HG03354 (cell line): ENCODE measurements around the gene PHF24.
A peak's percentile ranks its signal among the peaks of the same experiment; 100 is the strongest.

ENCODE experiments used
- ATAC-seq: cut with Tn5 transposase; IDR thresholded peaks from one replicate; pipeline ENCODE4 v1.9.1; 2021; ENCODE audit warnings: mild to moderate bottlenecking; ENCODE audit not compliant: unreplicated experiment, poor library complexity, severe bottlenecking

The PHF24 gene

DNA sequence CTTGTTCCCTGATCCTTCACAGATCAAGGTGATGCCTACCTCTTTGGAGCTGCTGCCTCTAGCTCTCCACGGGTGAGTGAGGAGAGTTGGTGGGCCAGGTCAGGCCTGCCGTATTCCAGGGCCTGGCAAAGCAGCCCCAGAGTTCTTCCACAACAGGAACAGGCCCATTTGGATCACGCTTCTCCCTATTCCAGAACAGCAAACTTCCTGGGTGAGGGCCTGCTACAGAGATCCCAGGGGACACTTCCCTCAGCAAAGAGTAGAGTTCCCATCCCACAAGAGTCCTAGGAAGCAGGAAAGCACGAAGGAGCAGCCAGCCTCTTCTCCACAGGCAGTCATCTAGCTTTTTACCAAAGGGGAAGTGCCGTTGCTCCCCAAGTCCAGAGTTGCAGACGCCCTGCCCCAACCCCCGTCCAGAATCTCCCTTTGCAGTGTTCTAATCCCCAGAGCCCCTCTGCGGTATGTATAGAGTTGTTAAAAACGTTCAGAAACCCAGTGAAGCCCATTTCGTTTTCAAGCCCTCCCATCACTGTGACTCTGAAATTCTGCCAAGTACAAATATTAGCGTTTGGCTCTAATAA, 22.2 kb downstream of the PHF24 start:
- ATAC-seq, result no peak

DNA sequence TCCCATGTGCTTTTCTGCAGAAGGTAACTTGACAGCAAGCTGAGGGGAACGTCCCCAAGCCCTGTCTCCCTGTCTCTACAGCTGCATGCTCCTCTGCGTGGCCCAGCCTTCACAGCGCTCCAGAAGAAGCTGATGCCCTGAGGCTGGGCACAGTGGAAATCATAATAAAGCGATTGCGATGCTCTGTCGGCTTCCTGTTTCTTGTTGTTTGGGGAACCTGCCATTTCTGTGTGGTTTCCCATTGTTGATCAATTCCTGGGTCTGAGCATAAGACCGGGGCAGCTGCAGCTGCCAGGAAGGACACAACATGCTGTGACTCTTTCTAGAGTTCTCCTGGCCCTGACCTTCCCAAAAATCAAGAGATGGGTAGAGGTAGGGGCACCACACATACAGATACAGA, 24.3 kb downstream of the PHF24 start:
- ATAC-seq, result no peak

DNA sequence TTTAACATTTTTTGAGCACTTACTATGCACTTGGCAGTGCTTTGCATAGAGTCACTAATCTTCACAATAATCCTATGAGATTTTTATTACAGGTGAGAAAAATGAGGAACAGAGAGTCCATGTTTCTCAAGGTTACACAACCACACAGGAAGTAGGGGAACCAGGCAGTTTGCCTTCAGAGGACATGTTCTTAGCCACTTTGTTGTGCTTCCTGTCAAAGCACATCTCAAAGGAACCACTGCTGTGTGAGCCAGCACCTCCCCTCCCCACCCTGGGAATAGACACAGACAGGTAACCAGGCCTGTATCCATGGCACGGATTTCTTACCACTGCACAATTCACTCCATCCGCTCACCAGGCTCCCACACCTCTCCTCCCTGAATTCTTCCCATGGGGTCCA, 25.1 kb downstream of the PHF24 start:
- ATAC-seq, result peak; percentile 48

DNA sequence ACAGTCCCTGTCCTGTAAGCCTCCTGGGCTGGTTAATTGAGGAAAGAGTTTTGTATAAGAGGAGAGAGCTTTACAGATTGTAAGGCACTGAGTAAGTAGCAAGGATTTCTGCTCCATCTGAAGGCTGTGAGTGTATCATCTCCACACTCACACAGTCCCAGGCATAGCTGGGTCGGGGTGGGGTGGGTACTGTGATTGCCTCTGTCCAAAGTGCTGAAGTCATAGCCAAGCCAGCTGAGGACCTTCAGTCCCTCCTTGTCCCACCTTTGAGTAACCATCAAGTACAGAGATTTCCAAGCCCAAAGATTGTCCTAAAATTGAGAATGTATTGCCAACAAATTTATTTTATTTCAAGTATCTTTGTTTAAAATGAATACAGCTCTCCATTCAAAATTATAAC, 26.0 kb downstream of the PHF24 start:
- ATAC-seq, result no peak

DNA sequence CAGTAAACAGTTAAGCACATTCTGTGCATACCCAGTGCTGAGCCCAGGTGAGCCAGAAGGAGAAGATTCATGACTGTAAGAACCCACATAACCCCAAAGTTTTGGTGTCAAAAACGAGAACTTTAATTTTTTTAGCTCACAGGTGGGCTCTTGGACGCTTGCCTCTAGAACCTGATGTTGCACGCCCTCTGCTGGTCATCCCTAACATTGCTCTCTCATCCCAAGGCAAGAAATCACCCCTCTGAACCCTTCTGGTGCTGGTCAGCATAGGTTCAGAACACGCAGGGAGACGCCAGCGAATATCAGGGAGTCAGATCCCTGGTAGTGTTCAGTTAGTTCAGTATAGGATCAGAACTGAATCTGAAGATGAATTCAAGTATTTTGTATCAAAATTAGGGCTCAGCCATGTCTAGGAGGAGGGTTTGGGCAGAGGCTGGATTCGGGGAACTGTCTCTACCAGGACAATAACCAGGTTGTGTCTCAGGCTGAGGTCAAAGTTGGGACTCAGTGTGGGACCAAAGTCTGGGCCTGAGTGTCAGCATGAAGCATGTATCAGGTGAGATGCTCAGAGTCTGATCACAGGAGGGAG, 27.3 kb downstream of the PHF24 start:
- ATAC-seq, result no peak

DNA sequence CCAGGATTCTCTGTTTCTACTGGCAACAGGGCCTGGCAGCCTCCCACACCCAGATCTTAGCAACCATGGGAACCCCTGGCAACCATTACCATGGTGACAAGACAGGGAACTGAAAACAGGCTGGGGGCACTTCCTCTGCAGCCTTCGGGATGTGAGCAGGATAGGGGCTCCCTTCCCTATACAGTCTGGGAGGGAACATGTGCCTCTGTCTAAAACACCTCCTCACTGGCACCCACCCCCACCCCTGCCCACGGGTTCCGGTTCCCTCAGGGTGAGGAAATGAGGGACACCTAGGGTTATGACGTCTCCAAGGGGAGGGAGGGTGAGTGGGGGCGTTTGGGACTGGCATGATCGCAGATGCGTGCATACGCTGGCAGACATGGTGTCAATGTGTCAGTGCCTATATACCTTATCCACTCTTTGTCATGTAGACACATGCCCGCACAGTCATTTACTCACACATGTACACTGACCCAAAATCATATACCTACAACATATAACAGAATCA, 28.5 kb downstream of the PHF24 start:
- ATAC-seq, result no peak

DNA sequence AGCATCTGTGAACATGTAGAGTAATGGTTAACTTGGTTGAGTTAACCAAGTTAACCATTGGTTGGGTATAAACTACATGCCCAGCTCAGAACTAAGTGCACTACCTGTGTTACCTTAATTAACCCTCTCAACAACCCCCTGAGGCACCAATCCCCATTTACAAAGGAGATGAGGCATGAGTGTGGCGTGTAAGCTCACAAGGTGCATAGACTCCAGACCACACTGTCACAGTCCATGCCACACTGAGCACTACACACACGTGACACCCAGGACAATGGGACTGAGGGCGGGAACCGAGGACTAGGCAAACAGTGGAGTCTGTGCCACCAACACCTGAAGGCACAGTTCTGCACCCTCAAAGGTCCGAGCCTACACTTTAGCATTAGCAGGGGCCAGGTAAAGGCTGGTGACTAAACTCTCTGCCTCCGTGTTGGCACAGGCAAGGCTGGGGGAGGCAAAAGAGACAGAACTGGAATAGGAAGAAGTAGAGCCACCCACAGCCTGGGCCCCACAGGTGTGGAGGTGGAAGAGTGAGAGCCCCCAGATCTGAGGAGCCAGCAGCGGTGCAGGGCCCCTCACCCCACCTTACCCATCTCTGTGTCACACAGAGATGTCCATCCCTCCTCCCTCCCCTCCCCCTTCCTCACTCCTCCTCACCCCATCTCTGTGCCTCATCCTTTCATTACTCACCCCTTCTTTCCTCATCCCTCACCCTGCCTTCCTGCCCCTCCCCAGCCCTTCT, 29.2 kb downstream of the PHF24 start:
- no peak for ATAC-seq

DNA sequence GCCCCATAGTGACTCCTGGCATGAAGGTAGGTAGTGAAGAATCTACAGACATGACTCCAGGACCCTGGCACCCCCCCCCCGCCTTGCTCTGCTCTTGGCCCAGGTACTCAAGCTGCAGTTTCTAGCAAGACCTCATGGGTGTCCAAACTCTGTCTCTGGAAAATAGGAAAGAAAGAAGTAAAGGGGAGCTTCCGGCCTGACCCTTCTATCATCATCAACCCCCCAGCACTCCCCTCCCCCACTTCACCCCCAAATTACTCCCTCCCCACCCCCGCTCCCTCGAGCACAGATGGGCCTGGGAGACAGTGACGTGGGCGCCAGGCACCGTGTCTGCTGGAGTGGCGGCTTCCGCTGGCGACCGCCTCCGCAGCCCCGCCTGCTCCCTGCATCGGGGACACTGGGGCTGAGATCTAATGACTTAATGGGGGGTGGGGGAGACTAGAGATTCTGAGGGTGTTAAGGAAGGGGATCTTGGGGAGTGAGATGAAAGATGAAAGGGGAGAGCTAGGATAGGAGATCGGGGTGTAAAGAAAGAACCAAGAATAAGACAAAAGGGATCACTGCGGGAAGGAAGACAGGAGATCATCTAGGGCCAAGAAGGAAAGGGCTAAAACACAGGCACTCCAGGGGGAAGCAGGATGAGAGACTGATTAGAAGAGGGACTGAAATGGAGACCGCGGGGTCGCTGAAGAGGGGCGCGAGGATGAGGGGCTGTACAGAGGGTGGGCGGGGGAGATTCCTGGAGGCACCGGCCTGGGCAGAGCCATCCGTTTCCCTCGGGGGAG, 30.3 kb downstream of the PHF24 start:
- ATAC-seq, result no peak

DNA sequence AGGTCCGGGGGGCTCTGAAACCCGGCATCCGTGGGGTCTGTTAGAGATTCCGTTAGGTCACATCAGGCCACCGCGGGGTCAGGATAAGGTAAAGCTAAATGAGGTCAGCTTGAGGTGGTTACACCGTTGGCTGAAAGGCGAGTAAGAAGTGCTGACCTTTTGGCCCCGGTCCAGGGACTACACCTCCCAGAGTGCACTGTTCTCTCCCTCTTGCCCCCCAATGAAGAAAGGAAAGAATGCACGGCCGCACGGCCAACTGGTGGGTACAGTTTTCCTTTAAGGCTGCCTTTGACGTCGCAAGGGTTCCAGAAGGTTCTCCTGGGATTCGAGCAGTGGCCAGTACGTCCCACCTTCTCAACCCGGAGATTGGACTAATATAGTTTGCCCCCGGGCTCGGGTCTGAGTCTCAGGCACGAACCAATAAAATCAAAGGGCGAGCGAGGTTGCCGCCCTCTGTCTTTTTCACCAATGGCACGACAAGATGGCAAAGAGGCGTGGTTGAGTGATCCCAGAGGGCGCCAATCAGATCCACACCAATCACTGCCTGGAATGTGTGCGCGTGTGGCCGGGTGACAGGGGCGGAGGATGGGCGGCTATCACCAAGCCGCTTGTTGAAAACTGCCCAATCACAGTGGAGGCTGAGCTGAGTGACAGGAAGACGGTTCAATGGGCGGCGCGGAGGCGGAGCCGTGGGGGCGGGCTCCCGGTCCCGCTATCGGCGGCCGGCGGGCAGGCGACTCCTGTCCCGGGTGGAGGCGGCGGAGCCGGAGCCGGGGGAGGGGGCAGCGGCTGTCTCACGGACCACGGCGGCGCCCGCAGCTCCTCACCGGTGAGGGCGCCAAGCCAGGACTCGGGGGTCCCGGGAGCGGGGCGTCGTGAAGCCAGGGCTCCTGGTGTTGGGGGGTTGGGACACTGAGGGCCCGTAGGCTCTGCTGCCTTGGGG, 31.2 kb downstream of the PHF24 start, which contains the start of gene DNAJB5:
DNAJB5 (plus strand) TSS at position 743 of the 943 bp plus-strand sequence. CDS start 886 bp downstream, outside the sequence.
- peak; percentile 87 for ATAC-seq

DNA sequence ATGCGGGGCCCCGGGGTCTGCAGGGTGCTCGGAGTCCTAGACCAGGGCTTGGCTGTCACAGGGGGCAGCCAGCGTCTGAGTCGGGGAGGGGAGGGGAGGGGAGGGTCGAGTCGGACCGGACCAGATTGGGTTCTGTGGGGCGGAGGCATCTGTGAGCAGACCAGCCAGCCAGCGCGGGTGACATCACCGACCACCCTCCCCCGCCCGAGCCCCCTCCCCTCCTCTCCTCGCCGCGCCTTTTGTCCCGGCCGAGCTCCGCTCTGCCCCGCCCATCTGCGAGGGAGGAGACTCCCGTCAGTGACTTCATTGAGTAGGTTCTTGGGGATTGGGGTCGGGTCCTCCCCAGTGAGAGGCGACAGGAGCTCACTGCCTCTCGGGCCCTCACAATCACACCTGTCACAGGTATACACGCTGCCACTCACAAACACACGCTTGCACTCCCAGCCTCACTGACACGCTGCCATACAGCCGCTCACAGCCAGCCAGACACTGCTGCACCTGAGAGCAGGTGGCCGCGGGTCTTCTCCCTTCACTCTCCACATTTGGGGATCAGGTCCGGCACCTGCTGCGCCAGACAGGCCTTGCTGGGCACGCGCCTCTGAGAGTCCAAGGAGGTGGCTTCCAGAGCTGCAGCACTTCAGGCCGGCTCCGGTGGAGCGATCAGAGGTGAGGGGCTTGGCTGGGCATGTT, 32.0 kb downstream of the PHF24 start:
- ATAC-seq, result no peak

DNA sequence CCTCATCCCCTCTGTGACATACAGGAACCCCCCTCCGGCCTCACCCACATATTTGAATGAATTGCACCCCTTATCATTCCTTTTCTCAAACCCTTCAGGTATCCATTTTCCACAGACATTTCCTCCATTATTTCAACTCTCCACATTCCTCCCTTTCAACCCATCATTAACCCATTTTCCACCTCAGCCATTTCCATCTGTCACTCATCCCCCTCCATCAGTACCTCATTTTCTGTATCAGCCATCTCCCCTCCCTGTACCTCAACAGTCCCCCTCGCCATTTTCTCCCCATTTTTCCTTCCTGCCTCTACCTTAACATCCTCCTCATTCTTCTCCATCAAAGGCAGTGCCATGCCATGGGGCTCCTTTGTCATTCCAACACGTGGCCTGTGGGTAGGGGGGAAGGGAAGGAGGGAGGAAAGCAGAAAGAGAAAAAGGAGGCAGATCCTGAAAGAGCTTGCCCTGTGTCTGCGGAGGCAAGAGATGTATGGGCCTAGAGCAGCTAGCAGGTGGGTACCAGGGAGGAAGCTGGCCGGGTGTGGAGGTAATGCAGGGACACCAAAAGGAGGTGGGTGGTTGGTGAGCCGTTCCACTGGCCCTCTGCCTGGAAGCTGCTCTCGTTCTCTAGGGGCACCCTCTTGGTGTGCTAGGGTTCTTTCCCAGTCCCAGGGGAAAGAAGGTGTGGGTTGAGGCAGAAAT, 33.0 kb downstream of the PHF24 start:
- ATAC-seq, result no peak

DNA sequence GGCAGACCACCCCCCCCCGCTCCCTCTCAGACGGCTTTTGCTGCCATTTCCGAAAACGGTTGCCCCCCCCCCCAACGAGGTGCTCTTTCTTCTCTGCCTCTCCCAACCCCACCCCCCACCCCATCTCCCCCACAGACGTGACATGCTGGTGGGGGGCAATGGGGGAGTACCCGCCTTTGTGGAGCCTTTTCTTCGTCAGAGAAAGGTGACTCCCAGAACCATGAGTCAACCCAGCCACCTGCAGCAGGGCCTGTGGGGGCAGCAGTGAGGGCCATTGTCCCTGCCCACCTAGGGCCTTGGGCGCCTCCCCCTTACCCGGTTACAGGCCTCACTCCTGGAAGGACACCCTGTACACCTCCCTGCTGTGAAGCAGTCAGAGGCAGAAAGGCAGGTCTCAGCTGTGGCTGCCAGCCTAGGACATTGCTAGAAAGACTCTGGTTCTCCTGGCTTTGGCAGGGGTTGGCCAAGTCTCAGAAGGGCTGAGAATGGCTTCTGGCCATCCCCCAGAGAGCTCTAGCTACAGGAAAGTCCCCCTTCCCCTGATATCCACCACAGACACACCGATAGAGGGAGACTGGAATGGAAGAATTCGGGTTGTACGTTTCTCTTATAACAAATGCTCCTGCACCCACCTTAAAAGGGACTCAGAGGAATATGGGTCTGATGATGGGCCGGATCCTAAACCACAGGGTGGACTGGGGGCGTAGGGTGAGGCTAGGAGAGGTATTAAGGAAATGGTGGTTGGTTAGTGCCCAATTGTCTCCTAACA, 33.7 kb downstream of the PHF24 start:
- ATAC-seq, result no peak

DNA sequence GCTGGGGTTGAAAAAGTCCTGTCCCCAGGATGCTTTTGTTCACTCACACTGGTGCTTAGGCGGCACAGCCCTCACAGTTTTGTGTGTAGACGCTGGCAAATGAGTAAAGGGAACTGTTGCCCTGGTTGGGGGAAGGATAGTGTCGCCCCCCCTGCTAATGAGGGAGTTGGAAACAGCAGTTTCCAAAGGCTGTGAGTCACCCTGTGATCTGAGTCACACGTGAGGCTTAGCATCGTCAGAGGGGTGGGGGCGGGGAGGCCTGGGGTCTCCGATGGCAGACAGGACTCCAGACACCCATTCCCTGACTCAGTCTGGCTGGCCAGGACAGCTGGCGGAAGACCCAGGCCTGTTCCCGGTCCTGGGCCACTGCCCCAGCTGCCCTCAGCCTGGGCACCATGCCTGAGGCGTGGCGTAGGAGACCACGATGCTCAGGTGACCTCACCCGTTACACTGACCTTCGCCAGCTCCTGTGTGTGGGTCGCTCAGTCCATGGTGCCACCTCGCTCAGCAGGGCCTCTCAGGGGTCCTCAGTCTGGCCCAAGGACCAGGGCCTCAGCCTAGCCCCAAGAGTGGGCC, 34.4 kb downstream of the PHF24 start:
- no peak for ATAC-seq

DNA sequence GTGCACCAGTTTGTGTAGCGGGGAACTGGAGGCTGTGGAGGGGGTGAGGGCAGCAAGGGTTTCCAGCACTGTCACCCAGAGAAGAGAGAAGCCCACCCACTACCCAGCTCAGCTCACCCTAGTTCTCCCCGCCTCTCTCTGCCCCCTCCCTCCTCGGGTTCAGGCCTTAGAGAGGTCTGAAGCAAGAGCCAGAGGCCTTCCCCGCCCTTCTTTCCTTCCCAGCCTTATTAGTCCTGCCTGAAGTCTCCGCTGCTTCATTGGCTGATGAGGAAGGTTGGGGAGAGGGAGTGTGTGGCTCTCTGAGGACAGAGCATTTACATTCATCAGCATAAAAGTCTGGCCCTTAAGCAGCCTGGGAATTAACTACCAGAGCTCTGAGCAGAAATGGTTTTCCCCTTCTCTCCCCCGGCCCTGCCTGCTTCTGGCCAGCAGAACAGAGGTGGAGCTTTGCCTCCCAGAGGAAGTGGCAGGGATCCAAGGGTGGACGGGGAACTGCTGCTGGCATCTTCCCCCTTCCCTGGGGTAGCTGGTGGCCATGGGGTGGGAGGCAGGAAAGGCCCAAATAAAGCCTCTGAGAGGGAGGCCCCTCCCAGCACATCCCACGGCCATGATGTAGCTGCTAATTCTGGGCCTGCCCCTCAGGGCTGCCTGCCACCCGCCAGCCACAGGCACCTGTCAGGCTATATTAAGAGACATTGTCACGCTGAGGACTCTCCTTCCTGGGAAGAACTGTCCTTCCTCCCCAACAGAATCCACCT, 35.6 kb downstream of the PHF24 start:
- ATAC-seq, result no peak

DNA sequence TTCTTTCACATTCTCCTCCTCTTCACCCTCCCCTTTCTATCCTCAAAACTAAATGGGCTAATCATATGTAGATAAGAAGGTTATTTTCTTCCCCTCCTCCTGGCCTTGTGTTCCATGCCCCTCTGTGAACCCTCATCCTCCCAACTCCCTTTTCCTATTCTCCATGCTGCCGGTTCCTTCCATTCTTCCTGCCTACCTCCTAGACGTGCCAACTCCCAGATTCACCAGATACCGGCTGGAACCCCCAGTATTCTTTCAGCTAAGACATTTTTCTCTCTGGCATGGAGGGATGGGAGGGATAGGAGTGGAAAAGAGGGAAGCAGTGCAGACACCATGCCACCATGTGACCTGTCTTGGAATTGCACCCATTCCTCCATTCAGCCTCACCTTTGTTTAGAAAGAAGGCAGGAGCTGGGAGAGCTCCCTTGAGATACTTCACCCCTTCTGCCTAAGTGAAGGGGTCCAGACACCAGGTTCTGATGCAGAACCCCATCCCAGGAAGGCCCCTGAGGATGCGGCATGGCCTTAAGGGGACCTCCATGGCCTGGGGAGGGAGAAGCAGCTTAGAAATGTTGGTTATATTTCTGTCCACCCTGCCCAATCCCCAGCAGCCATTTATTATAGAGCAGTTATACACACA, 36.3 kb downstream of the PHF24 start:
- ATAC-seq, result no peak
